AG09319 (cell line): ENCODE data around the gene PATL1.
"Not testable (repeated sequence)": the region's sequence is repeated elsewhere in the genome, so short reads cannot be mapped to it uniquely, and the experiment has no call there.

ENCODE experiments used
- DNase-seq: peaks from one replicate; pipeline ENCODE4 v3.0.0-alpha.2; 2010; ENCODE audit warnings: low read depth; ENCODE audit errors: extremely low read depth
- TF ChIP-seq, protein P1 (sequence below): IDR thresholded peaks from 2 replicates; pipeline ENCODE4 v1.5.1; 2011; ENCODE audit warnings: low read depth, mild to moderate bottlenecking, inconsistent platforms, low read length, moderate library complexity

Gene PATL1

DNA sequence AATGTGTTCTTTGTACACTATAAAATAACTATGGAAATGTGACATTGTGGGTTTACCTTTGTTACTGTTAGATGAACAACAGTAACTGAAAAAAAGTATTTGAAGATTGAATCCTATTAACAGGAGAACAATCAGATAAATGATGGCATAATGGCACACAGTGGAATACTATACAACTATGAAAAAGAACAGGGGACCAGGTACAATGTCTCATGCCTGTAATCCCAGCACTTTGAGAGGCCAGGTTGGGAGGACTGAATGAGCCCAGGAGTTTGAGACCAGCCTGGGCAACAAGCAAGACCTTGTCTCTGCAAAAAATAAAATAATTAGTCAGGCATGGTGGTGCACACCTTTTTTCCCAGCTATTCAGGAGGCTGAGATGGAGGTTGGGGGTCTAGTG is 38.8 kb downstream of the PATL1 start:
- TF ChIP-seq, protein P1, sequence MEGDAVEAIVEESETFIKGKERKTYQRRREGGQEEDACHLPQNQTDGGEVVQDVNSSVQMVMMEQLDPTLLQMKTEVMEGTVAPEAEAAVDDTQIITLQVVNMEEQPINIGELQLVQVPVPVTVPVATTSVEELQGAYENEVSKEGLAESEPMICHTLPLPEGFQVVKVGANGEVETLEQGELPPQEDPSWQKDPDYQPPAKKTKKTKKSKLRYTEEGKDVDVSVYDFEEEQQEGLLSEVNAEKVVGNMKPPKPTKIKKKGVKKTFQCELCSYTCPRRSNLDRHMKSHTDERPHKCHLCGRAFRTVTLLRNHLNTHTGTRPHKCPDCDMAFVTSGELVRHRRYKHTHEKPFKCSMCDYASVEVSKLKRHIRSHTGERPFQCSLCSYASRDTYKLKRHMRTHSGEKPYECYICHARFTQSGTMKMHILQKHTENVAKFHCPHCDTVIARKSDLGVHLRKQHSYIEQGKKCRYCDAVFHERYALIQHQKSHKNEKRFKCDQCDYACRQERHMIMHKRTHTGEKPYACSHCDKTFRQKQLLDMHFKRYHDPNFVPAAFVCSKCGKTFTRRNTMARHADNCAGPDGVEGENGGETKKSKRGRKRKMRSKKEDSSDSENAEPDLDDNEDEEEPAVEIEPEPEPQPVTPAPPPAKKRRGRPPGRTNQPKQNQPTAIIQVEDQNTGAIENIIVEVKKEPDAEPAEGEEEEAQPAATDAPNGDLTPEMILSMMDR: no peak
- DNase-seq: no peak

DNA sequence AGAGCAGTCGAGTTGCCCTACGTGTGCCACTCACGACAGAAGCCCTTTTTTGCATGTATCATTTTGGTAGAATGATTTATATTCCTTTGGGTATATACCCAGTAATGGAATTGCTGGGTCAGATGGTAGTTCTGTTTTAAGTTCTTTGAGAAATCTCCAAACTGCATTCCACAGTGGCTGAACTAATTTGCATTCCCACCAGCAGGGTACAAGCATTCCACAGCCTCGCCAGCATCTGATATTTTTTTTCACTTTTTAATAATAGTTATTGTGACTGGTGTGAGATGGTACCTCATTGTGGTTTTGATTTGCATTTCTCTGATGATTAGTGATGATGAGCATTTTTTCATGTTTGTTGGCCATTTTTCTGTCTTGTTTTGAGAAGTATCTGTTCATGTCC is 41.9 kb downstream of the PATL1 start:
- not testable (repeated sequence) for DNase-seq

DNA sequence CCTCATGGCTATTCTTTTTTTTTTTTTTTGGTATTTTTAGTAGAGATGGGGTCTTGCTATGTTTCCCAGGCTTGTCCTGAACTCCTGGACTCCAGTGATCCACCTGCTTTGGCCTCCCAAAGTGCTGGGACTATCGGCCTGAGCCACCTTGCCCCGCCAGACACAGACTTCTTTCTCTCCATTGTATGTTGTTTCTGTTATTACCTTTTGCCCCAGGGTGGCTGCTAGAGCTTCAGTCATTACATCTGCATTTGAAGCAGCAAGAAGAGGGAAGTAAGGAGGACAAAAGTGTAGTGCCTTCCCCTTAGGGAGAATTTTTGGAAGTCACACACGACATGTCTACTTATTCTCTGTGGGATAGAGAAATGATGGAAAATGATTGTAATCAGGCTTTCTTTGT is 43.1 kb downstream of the PATL1 start:
- TF ChIP-seq, protein P1: no peak
- no peak for DNase-seq

DNA sequence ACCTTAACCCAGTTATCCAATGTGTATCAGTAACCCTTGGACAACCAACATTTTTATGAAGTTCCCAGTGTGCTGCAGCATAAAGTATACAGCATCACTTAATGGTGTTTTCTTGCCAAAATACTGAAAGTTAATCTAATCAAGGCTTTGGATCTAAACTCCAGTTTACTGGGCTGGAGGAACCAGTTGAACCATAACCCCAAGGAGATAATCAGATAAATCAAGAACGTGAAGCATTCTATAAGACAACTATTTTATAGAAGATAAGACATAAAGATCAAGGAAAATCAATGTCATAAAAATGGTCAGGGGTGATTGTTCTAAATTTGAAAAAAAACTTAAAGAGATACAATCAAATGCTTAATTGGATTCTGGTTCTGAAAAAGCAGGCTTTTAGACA is 51.0 kb downstream of the PATL1 start:
- TF ChIP-seq, protein P1: no peak
- no peak for DNase-seq

DNA sequence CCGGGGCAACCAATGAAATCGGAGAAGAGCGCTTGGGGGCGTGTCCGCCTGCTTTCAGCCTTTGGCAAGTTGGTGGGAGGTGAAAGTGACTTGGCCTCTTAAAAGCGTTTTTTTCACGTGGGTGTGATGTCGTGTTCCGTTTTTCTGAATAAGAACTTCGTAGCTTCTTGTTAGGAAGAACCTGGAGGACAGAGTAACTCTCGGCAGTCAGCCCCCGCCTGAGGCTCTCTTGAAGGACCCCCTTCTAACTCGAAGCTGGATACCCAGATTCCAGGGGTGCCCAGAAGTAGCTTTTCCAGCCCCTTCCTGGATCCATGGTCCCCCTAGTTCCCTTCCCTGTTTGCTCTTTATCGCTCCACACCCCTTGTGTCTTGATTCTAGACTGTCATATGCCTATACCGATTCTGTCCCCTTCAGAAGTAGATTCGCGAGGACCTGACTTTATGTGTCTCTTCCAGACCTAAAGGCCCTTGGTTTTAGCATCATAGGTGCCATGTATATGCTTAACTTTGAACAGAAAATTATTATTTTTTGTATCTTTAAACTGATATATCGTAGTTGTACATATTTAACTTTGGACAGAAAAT is 52.3 kb downstream of the PATL1 start:
- TF ChIP-seq, protein P1: no peak
- DNase-seq: no peak

DNA sequence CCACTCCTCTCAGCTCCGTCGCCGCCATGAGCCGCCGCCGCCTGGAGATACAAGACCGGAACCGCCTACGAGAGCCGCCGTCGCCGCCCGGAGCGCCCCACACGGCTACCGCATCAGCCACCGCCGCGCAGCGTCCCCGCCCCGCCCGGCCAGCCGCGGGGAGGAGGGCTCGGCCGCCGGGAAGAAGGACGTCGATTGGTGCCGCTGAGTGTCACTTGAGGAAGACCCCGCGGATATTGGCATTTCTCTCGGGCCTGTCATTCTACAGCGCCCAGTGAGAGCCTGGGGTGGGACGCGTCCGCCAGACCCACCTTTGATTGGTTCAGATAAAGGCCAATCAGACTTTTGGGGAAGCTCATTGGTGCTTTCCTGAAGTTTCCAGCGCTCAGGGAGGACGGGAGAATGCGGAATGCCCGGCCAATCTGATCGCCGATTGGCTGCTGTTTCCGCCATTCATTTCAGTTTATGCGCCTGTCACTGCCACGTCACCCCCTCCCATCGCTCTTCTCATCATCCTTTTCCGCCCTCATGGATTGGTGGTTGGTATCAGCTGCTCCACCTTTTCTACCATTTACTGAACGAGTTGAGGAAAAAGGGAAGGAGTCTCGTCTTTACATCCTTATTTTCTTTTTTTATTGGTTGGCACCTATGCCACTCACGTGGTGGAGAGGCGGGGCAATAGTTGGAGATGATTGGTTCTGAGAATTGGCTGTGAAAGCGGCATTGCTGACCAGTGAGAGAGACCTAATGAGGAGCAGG is 53.0 kb downstream of the PATL1 start, which contains the start of gene OSBP:
Gene OSBP, minus strand, starts transcription at position 138 of the 759 bp plus-strand sequence. Its CDS starts 110 bp downstream, at position 28.
- DNase-seq: peak; percentile 100
- TF ChIP-seq, protein P1: no peak

DNA sequence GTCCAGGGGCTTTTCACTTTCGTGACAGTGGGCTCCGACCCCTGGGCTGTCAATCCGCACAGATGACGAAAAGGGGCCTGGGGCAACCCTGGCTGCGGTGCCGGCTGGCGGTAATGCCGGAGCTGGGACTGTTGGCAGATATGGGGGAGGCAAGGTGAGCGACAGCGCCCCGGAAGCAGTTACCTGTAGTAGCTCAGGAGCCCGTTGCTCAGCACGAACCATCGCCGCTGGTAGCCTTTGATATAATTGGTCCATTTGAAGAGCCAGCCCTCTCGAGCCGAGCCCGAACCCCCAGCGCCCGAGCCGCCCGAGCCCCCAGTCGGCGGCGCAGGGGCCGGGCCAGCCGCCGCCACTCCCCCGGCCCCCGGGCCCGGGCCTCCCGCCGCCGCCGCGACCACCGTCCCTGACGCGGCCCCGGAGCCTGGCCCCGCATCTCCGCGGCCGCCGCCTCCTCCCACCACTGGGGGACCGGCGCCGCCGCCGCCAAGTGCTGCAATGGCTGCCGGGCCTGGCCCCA is 53.7 kb downstream of the PATL1 start:
- DNase-seq: no peak

More for the DNA sequence above, 53.7 kb downstream of the PATL1 start:
- TF ChIP-seq, protein P1: no peak
